GM19043 (cell line): Measurements from ENCODE around the gene KIF6.

Experiments
- ATAC-seq: cut with Tn5 transposase; IDR thresholded peaks from one replicate; pipeline ENCODE4 v1.9.1; 2021; ENCODE audit warnings: low read depth; ENCODE audit not compliant: unreplicated experiment

Gene KIF6, protein sequence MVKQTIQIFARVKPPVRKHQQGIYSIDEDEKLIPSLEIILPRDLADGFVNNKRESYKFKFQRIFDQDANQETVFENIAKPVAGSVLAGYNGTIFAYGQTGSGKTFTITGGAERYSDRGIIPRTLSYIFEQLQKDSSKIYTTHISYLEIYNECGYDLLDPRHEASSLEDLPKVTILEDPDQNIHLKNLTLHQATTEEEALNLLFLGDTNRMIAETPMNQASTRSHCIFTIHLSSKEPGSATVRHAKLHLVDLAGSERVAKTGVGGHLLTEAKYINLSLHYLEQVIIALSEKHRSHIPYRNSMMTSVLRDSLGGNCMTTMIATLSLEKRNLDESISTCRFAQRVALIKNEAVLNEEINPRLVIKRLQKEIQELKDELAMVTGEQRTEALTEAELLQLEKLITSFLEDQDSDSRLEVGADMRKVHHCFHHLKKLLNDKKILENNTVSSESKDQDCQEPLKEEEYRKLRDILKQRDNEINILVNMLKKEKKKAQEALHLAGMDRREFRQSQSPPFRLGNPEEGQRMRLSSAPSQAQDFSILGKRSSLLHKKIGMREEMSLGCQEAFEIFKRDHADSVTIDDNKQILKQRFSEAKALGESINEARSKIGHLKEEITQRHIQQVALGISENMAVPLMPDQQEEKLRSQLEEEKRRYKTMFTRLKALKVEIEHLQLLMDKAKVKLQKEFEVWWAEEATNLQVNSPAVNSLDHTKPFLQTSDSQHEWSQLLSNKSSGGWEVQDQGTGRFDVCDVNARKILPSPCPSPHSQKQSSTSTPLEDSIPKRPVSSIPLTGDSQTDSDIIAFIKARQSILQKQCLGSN

DNA sequence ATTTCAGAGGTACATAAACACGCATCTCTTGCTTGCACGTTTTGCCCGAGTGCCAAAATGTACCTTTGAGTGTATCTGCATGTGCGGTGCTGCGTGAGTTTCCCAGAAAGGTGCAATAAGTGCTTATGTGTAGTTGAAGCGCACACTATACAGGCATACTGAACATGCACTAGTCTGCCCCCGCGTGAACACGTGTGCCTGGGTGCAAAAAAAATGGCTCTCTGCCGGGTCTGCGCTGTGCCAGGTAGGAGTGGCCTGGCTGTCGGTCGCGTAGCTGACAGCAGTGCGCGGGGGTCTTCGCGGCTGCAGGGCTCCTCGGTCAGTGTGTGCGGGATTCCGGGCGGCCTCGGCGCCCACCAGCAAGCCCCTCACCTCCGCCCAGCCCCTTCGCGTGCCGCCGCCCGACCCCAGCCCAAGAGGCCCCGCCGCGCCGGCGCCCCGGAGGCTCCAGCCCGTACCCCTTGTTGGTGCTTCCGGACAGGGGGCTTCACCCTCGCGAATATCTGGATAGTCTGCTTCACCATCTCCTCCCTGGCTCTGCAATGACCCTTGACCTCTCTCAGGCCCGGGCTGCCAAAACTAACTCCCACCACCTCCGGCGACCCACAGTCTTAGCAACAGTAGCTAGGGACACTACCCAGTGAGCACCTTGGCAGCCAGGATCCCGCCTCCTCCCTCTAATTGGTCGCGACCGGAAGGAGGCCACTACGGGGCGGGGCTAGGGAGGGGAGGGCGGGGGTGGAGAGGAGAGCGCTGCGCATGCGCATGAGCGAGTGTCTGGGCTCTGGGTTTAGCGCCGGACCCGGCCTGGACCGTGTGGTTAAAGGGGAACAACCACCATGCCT is at the start of gene KIF6:
TSS of gene KIF6 (minus strand) at position 622 of the 845 bp plus-strand sequence. CDS start at position 524, 98 bp downstream.
- ATAC-seq: peak; percentile 100

DNA sequence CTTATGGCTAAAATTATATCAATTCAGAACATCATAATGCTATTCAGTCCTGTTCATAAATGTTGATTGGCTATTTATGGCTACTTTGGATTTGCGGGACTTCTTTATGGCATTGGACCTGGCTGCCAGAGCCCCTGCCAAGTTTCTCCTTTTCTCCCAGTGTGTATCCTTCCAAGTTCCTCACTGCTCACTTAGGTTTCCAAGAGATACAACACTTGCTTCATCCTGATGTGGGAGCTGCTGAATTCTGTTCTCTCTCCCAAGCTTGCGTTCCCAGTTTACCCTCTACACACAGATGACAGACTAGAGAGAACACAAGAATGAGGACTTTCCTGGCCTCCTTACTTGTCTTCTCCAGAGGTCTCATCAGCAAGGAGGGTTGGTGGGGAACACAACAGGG is 48.6 kb upstream of the KIF6 start:
- no peak for ATAC-seq

DNA sequence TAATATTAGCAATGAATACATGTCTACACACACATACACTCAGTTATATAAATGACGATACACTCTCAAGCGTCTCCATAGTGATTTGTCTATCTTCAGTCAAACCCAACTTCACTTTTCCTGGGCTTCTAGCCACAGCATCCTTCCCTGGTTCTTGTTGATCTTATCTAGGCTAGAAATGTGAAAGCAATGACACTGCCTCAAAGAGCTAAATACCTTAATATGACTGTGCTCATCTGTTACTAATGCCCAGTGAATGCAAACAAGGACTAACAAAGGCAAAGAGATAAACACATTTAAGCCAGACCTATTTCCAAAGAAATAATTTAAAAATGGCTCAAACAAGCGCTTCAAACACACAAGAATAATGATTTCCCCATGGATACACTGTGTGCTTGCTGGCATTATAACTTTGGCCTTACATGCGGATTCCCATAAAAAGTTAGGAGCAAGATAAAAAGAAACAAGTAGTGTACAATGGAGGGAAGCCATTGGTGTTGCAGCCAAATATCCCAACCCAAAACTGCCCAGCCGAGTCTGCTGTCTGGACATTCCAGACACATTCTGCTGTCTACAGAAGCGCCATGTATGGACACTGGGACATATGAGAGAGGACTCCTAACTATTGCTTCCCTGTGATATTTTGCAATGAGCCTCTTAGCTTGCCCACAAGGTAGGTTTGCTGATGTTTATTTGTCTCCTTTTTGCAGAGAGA is 47.5 kb upstream of the KIF6 start:
- ATAC-seq: no peak

DNA sequence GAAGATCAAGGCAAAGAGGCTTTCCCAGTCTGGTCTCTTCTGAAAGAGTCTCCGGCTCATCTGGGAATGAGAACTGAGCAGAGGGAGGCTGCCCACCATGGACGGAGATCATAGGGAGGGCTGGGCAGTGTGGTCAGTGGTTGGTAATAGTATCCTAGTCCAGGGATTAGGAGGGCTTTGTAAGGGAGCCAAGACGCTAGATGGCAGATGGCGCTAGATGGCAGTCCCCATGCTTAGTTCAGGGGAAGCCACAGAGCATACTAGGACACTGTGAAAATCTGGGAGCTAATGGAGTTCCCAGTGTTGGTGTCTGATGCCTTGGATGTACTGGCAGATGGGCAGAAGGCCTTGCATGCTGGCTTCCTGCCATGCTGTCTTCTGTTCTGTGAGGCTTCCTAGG is 45.2 kb upstream of the KIF6 start:
- no peak for ATAC-seq

DNA sequence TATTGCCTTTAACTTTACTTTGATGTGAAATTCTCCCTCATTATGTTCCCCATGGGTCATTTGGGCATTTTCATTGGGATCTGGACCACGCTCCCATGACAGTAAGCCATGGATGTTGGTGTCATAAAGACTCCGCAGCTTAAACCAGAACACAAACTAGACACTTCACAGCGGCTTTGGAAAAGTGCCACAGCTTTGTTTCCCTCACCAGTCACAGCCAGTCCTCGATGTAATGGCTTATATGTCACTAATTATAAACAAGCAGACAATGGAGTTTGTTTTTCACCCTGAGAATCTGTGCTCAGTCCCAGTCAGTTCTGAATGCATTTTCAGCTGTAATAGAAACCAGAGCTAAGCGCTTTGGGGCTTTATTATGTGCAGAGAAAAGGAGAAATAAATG is 43.8 kb upstream of the KIF6 start:
- no peak for ATAC-seq

DNA sequence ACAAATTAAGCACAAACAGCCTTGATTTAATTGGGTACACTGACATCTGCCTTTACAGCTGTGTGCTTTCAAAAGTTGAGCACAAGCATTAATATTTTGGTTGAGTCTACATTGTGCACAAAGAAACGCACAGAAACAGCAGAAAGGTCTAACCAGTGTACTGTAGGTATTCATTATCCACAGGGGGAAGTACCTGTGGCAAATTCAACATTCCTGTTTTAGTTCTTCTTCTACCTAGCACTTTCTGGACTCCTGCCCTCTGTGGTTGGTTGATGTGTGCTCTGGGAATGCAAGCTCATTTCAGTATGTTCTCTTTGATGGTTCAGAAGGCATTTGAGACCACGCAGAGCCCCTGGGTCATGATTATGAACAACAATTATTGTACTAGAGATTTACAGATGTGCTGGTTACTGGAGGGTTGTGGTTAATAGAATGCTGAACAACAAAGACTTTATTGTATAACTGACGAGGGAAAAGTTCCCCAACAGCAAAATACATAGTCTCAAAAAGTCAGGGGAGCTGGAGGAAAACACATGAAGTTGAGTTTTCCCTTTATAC is 40.4 kb upstream of the KIF6 start:
- no peak for ATAC-seq

DNA sequence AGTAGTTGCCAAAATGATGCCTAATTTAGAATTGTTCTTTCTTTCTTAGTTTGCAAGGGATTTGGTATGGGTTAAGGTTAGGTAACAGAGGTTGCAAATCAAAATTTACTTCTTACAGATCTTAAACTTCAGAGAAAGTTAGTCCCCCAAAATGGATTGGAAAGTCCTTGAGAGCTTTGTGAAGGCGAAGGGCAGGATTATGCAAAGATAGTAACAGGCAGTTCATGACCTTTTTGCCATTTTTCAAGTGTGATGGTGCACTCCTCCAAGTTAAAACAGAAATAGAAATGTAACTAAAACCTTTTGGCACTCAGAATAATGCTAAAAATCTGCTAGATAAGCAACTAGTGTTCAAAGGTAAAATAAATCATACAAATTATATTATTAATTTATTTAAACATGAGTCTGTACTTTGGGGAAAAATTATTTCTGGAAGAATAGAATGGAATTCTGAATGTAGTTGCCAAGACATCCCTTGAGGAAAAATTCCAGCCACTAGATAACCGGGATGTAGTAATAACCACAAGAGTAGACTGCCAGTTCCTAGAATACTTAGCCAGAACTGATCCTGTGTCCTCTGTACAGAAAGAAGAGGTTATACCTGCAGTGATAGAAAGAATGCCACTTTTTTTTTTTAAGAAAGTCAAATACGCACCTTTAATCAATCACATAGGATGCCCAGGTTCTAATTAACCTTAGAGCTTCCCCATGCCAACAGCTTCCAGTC is 35.2 kb upstream of the KIF6 start:
- ATAC-seq: no peak

DNA sequence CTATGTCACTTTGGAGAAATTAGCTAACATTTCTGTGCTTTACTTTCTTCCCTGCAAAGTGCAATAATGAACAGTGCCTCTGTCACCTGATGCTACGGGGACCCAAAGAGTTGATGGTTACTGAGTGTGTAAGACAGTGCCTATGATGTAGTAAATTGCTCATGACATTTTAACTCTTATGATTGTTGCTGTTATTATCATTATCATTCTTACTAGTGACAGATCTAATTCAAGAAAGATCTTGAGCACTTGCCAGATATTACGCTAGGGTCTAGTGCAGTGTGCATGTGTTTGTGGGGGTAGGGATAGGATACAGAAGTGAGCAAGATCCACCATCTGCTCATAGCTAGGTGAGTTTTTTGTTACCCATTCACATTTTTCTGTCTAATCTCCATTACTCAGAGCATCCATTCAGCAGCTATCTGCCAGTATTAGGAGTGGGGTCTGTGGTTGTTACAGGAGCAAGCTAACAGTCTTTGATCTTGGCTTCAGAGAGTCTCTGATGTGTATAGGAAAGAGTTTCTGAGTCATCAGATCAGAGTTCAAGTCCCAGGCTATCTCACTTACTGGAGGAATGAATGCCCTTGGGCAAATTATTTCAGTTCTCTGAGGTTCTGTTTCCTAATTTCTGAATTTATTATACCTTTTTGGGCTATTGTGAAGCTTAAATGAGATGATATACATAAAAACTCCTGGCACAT is 33.8 kb upstream of the KIF6 start:
- no peak for ATAC-seq

DNA sequence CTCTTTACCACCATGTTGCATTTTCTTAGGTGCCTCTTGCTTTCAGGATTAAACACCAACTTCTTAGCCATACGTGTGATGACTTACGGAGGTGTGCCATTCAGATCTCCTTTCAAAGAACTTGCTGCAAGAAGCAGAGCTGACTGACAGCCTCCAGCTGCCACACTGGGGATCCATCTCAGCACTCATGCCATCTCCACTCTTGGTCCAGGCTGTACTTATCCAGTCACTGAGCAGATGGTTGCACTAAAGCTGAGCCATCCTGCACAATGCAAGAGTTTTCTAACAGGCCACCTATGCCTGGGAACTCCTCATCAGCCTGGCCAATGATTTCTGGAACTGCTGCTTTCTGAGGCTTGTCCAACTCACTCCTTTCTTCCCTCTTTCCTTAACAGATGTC is 31.4 kb upstream of the KIF6 start:
- ATAC-seq: no peak

DNA sequence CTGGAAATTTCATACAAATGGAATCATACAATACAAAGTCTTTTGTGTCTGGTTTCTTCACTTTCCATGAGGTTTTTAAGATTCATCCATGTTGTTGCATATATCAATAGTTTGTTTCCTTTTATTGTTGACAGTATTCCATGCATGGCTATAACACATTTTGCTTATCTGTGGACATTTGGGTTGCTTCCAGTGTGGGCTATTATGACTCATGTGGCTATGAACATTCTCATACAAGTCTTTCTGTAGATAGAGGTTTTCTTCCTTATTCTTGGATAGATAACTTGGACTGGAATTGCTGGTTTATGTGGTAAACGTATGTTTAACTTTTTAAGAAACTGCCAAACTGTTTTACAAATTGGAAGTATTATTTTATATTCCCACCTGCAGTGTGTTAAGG is 30.0 kb upstream of the KIF6 start:
- ATAC-seq: no peak

DNA sequence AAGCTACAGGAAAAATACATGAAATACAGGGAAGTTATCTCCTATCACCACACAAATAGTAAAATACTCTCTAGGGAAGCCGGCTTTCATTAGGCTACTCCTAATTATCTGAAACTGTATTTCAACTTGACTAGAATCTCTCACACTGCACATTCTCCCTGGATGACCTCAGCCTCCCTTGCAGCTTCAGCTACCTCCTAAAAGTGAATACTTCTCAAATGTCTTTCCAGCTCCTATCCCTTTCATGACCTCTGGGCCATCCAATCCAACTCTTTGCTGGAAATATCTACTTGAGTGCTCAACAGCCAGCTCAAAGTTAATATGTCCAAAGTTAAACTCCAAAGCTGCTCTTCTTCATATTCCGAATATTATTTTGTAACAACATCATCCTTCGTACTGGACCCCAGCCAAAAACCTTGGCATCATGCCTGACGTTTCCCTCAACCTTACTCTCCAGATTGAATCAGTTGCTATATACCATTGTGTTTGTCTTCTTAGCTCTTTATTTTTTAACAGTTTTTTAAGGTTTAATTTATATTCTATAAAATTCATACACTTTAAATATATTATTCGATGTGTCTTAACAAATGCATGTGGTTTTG is 29.4 kb upstream of the KIF6 start:
- no peak for ATAC-seq

DNA sequence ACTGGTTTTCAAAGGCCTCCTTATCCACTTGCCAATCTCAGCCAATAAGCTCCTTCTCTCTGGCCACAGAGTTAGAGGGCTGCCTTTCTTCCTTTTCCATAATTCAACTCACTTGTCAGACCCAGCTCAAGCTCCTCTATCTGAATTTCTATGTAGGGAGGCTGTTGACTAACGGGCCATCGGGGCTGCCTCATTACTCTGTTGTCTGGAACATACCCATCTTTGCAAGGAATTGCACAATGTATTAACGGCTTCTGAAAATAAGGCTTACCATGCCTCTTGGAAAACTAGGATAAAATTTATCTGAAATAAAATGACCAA is 28.5 kb upstream of the KIF6 start:
- ATAC-seq: no peak

DNA sequence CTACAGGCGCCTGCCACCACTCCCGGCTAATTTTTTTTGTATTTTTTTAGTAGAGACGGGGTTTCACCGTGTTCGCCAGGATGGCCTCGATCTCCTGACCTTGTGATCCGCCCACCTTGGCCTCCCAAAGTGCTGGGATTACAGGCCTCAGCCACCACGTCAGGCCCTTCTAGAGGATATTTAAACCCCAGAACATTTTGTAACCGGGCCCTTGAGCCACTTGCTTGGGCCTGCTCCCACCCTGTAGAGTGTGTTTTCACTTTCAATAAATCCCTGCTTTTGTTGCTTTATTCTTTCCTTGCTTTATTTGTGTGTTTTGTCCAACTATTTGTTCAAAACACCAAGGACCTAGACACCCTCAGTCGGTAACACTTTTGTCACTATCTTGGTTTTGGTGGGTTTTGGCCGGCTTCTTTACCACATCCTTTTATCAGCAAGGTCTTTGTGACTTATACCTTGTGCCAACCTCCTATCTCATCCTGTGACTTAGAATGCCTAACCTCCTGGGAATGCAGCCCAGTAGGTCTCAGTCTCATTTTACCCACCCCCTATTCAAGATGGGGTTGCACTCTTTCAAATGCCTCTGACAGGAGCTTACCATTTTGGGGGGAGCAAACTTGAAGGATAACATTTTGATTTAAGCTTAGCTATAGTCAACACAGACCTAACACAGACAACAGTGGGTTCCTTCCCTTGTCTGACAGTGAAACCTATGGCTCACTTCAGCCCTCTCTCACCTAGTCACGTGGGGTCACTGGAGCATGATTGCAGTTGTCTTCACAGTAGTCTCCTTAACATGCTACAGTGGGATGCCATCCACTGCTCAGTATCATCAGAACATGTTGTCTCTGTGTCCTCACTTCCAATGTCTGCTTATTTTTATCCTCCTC is 27.9 kb upstream of the KIF6 start:
- no peak for ATAC-seq

DNA sequence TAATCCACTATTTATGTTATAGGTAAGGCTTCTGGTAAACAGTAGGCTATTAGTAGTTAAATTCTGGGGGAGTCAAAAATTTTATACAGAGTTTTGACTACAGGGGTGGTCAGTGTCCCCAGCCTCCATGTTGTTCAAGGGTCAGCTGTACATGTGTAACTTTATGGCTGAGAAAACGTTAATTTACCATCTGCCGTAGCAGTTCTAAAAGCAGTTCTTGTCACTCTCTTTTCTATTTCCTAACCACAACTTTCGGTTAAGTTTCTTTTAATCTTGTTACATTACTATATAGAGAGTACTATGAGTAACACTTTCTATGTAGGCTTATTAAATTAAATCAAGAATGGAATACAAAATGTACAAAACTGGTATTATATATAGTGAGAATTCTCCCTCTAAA is 21.6 kb upstream of the KIF6 start:
- ATAC-seq: no peak

DNA sequence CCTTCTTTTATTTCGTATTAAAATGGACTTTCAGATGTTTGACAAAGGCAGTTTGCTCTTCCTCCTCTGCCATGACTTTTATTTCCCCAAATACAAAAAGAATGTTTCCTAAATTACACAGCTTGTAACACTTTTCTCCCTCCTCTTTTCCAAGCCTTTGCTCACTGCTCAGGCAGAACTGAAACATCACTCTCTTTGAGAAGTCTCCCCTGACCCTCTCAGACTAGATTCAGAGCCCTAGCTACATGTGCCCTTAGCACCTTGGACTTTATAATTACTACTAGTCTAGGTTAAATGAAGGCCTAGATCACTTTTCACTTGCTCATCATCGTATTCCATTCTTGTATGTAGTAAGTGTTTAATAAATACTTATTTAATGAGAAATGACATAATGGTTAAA is 8.5 kb upstream of the KIF6 start:
- no peak for ATAC-seq

DNA sequence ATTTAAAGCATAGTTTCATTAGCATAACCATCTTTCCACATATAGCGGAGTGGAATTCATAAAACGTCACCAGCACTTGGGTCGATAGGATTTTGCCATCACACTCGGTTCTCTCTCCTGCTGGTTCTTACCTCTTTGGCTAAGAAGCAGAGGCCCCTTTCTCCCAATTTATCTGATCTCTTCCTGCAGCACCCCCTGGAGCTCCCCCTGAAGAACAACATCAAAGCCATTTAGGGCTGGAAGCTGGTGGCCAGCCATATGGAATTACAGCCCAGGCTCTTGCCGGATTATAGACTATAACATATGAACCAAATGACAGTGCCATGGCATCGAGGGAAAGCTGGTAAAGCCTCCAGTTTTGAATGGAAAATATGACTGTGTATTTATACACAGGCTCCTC is 6.4 kb upstream of the KIF6 start:
- no peak for ATAC-seq

DNA sequence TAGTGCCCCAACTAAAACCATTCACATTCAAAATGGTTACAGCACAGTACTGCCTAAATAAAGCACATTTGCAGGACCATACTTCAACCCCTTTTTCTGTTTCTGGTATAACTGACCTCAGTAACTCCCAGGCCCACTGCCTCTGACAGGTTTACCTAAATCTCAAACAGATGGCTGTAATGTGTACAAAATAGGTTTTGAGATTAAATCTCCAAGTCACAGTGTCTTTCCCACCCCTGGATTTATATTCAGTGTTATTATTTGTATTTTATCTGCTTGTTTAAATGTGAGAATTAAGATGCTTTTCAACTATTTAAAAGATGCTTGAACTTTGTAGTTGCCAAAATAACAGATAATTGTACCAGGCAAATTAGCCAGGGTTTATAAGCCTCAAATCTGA is 4.7 kb upstream of the KIF6 start:
- ATAC-seq: no peak

DNA sequence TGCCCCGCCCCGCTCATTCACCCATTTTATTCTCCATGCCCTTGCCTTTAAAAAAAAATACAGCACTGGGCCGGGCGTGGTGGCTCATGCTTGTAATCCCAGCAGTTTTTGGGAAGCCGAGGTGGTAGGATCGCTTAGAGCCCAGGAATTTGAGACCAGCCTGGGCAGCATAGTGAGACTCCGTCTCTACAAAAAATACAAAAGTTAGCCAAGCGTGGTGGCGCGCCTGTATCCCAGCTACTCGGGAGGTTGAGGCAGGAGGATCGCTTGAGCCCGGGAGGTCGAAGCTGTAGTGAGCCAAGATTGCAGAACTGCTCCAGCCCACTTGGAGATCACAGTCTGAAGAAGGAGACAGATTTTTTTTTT is 407 bp upstream of the KIF6 start:
- ATAC-seq: no peak
